Measurements from ENCODE around the gene THRSP.

DNA sequence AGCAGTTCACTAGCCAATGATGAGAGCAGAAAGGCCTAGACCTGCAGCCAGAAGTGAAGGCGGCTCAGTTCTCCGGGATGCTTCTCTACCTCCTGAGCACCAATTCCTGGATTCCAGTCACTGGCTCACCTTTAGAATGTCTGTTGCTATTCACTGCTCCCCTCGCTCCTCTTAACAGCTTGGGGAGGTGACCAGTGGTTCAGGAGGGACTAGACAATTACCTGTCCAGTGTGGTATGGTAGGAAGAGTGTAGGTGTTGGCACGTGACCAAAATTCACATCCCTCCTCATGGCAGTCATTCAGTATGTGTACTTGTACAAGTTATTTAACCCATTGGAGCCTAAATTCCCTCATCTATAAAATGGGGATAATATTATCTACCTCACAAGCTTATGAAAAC, 4.0 kb downstream of the THRSP start:
- TF ChIP-seq YY1 (IDR thresholded peaks at IDR 0.05; ENCODE audit: low read depth) (no peak), EP300 (IDR thresholded peaks at IDR 0.05; ENCODE audit: borderline replicate concordance in 1 of 2, low read depth in 1 of 2, low read length in 1 of 2) (no peak), RAD21 (IDR thresholded peaks at IDR 0.05; ENCODE audit: low read length) (no peak), CHD2 (IDR thresholded peaks at IDR 0.05; ENCODE audit: low read length, partially characterized antibody) (no peak), SIN3A (IDR thresholded peaks at IDR 0.05; ENCODE audit: borderline replicate concordance, low read depth, low read length) (no peak), POLR2AphosphoS5 (IDR thresholded peaks at IDR 0.05; ENCODE audit: low read depth, low read length) (no peak), EZH2phosphoT487 (IDR thresholded peaks at IDR 0.05; ENCODE audit: borderline replicate concordance, low read depth) (no peak), RFX5 (IDR thresholded peaks at IDR 0.05; ENCODE audit: low read length) (no peak), TCF12 (IDR thresholded peaks at IDR 0.05) (no peak)
- TF ChIP-seq, protein P1, sequence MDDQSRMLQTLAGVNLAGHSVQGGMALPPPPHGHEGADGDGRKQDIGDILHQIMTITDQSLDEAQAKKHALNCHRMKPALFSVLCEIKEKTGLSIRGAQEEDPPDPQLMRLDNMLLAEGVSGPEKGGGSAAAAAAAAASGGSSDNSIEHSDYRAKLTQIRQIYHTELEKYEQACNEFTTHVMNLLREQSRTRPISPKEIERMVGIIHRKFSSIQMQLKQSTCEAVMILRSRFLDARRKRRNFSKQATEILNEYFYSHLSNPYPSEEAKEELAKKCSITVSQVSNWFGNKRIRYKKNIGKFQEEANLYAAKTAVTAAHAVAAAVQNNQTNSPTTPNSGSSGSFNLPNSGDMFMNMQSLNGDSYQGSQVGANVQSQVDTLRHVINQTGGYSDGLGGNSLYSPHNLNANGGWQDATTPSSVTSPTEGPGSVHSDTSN (IDR thresholded peaks at IDR 0.05) = no peak
- TF ChIP-seq, protein P2, sequence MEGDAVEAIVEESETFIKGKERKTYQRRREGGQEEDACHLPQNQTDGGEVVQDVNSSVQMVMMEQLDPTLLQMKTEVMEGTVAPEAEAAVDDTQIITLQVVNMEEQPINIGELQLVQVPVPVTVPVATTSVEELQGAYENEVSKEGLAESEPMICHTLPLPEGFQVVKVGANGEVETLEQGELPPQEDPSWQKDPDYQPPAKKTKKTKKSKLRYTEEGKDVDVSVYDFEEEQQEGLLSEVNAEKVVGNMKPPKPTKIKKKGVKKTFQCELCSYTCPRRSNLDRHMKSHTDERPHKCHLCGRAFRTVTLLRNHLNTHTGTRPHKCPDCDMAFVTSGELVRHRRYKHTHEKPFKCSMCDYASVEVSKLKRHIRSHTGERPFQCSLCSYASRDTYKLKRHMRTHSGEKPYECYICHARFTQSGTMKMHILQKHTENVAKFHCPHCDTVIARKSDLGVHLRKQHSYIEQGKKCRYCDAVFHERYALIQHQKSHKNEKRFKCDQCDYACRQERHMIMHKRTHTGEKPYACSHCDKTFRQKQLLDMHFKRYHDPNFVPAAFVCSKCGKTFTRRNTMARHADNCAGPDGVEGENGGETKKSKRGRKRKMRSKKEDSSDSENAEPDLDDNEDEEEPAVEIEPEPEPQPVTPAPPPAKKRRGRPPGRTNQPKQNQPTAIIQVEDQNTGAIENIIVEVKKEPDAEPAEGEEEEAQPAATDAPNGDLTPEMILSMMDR (IDR thresholded peaks at IDR 0.05) = no peak
- TF ChIP-seq, protein P3, sequence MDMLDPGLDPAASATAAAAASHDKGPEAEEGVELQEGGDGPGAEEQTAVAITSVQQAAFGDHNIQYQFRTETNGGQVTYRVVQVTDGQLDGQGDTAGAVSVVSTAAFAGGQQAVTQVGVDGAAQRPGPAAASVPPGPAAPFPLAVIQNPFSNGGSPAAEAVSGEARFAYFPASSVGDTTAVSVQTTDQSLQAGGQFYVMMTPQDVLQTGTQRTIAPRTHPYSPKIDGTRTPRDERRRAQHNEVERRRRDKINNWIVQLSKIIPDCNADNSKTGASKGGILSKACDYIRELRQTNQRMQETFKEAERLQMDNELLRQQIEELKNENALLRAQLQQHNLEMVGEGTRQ (IDR thresholded peaks at IDR 0.05; ENCODE audit: borderline replicate concordance, low read depth, low read length) = no peak
- TF ChIP-seq, protein P4, sequence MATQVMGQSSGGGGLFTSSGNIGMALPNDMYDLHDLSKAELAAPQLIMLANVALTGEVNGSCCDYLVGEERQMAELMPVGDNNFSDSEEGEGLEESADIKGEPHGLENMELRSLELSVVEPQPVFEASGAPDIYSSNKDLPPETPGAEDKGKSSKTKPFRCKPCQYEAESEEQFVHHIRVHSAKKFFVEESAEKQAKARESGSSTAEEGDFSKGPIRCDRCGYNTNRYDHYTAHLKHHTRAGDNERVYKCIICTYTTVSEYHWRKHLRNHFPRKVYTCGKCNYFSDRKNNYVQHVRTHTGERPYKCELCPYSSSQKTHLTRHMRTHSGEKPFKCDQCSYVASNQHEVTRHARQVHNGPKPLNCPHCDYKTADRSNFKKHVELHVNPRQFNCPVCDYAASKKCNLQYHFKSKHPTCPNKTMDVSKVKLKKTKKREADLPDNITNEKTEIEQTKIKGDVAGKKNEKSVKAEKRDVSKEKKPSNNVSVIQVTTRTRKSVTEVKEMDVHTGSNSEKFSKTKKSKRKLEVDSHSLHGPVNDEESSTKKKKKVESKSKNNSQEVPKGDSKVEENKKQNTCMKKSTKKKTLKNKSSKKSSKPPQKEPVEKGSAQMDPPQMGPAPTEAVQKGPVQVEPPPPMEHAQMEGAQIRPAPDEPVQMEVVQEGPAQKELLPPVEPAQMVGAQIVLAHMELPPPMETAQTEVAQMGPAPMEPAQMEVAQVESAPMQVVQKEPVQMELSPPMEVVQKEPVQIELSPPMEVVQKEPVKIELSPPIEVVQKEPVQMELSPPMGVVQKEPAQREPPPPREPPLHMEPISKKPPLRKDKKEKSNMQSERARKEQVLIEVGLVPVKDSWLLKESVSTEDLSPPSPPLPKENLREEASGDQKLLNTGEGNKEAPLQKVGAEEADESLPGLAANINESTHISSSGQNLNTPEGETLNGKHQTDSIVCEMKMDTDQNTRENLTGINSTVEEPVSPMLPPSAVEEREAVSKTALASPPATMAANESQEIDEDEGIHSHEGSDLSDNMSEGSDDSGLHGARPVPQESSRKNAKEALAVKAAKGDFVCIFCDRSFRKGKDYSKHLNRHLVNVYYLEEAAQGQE (IDR thresholded peaks at IDR 0.05; ENCODE audit: low read depth, low read length) = no peak
- TF ChIP-seq, protein P5, sequence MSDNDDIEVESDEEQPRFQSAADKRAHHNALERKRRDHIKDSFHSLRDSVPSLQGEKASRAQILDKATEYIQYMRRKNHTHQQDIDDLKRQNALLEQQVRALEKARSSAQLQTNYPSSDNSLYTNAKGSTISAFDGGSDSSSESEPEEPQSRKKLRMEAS (IDR thresholded peaks at IDR 0.05; ENCODE audit: low read depth) = no peak

Measured in SK-N-SH (cell line).